ENCODE measurements around the gene USH1C. TPM values are rescaled to one million over a fixed set of nuclear protein-coding genes. Genes with fewer than 3 reads are reported as not detected.

USH1C gene
- total RNA-seq, 1 donor from 2014 or later: not detected

DNA sequence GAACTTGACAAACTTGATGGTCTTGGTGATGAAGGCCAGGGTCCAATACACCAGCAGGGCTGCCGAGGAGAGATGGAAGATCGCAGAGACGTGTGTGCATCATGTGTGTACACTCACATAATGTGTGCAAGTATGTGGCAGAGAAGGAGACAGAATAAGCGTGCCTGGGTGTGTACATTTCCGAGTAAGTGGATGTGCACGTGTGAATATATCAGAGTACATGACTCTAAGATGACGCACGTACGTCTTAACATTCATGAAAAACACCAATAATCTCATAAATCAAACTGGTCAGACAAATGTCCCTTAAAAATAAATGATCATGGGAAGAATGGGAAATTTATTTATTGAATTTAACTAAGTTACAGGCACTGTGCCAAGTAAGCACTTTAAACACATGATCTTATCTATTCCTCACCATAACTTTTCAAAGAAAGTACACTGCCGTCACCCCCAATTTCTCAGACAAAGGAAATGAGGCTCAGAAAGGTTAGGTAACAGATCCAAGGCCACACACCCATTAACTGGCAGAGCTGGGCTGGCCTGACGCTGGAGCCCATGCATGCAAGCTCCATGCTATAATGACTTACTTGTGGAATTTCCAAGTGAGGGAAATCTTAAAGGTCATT, 80.6 kb downstream of the USH1C start:
- Mint-ChIP-seq H3K27ac (no peak overlapping the region), H3K4me3 (no peak overlapping the region), H3K36me3 (ENCODE audit: low read depth) (no peaks in the 10 kb centered on the region), H3K27me3 (peaks cover 9% of the 10 kb centered on the region), H3K9me3 (no peaks in the 10 kb centered on the region), H3K4me1 (no peaks in the 10 kb centered on the region)
- intact Hi-C loops (cut with micrococcal nuclease): no loop called here
- no peak for DNase-seq

GRCh38 chr11:17462940-17463339, 81.3 kb downstream of the USH1C start:
- peaks cover 12% of the 10 kb centered on the region for H3K27me3 Mint-ChIP-seq
- H3K36me3 Mint-ChIP-seq (ENCODE audit: low read depth): no peaks in the 10 kb centered on the region
- H3K4me1 Mint-ChIP-seq: no peaks in the 10 kb centered on the region
- no peak for DNase-seq
- intact Hi-C loops (cut with micrococcal nuclease): no loop called here
- no peaks in the 10 kb centered on the region for H3K9me3 Mint-ChIP-seq
- no peak overlapping the region for H3K4me3 Mint-ChIP-seq
- H3K27ac Mint-ChIP-seq: no peak overlapping the region

- intact Hi-C loops (cut with micrococcal nuclease): no loop called here
- no peaks in the 10 kb centered on the region for H3K36me3 Mint-ChIP-seq (ENCODE audit: low read depth)
Observed at GRCh38 chr11:17460406-17460805, 83.8 kb downstream of the USH1C start.

GRCh38 chr11:17459236-17459896, 84.8 kb downstream of the USH1C start:
- Mint-ChIP-seq H3K9me3 (no peaks in the 10 kb centered on the region), H3K36me3 (ENCODE audit: low read depth) (no peaks in the 10 kb centered on the region), H3K4me3 (no peak overlapping the region), H3K27ac (no peak overlapping the region), H3K4me1 (no peaks in the 10 kb centered on the region), H3K27me3 (peaks cover 13% of the 10 kb centered on the region)
- intact Hi-C loops (cut with micrococcal nuclease): no loop called here
- DNase-seq: no peak

More at GRCh38 chr11:17460406-17460805, 83.8 kb downstream of the USH1C start:
- Mint-ChIP-seq H3K27ac (no peak overlapping the region), H3K9me3 (no peaks in the 10 kb centered on the region), H3K27me3 (peaks cover 13% of the 10 kb centered on the region), H3K4me3 (no peak overlapping the region), H3K4me1 (no peaks in the 10 kb centered on the region)
- DNase-seq: no peak

DNA sequence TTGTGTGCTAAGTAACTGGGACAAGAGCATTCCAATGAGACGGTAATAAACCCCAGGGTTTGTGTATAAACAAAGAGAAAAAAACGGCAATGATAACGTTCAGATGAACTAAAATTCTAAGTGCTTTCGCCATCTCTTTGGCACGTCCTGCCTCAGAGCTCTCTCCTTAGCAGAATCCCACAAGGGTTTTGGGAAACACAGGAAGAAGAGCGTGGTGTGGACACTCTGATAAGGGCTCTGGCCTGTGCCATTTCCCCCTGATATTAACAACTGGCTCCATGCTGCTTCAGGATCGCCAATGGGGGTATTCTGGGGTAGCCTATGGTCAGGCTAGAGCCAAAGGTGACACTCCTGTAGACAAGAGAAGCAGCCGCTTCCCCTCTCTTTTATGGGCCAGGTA, 85.9 kb downstream of the USH1C start:
- no peak overlapping the region for H3K4me3 Mint-ChIP-seq
- no peaks in the 10 kb centered on the region for H3K36me3 Mint-ChIP-seq (ENCODE audit: low read depth)
- no peak overlapping the region for H3K27ac Mint-ChIP-seq
- intact Hi-C loops (cut with micrococcal nuclease): no loop called here
- no peaks in the 10 kb centered on the region for H3K4me1 Mint-ChIP-seq
- no peaks in the 10 kb centered on the region for H3K9me3 Mint-ChIP-seq
- no peak for DNase-seq
- H3K27me3 Mint-ChIP-seq: peaks cover 13% of the 10 kb centered on the region

- intact Hi-C loops (cut with micrococcal nuclease): no loop called here
- DNase-seq: no peak
- no peaks in the 10 kb centered on the region for H3K36me3 Mint-ChIP-seq (ENCODE audit: low read depth)
- no peaks in the 10 kb centered on the region for H3K4me1 Mint-ChIP-seq
- no peak overlapping the region for H3K27ac Mint-ChIP-seq
- H3K9me3 Mint-ChIP-seq: no peaks in the 10 kb centered on the region
- peaks cover 13% of the 10 kb centered on the region for H3K27me3 Mint-ChIP-seq
- H3K4me3 Mint-ChIP-seq: no peak overlapping the region
Observed at GRCh38 chr11:17457396-17458173, 86.6 kb downstream of the USH1C start.

GRCh38 chr11:17452668-17453067, 91.5 kb downstream of the USH1C start:
- intact Hi-C loops (cut with micrococcal nuclease): no loop called here
- H3K36me3 Mint-ChIP-seq (ENCODE audit: low read depth): no peaks in the 10 kb centered on the region

GRCh38 chr11:17449158-17449557, 95.1 kb downstream of the USH1C start:
- Mint-ChIP-seq H3K4me3 (no peak overlapping the region), H3K9me3 (no peaks in the 10 kb centered on the region), H3K4me1 (no peaks in the 10 kb centered on the region), H3K27ac (no peak overlapping the region), H3K27me3 (peaks cover 12% of the 10 kb centered on the region), H3K36me3 (ENCODE audit: low read depth) (no peaks in the 10 kb centered on the region)
- no peak for DNase-seq
- intact Hi-C loops (cut with micrococcal nuclease): no loop called here

More at GRCh38 chr11:17452668-17453067, 91.5 kb downstream of the USH1C start:
- Mint-ChIP-seq H3K9me3 (no peaks in the 10 kb centered on the region), H3K4me1 (no peaks in the 10 kb centered on the region), H3K4me3 (no peak overlapping the region), H3K27ac (no peak overlapping the region), H3K27me3 (peaks cover 17% of the 10 kb centered on the region)
- no peak for DNase-seq

DNA sequence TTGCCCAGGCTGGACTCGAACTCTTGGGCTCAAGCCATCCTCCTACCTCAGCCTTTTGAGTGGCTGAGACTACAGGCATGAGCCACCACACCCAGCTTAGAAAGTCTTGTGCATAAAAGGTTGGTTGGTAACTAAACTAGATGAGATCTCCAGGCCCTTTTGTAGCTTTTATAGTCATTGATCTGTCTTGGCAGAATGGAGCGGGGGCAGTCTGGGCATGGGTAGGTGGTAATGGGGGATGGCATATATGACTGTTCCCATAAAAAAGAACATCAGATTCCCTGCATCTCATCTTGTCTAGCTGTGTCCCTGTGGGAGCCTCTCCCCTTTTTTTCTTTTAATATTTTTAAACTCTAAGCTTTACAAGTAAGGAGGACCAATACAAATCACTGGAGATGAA, 97.7 kb downstream of the USH1C start:
- no peaks in the 10 kb centered on the region for H3K36me3 Mint-ChIP-seq (ENCODE audit: low read depth)

DNA sequence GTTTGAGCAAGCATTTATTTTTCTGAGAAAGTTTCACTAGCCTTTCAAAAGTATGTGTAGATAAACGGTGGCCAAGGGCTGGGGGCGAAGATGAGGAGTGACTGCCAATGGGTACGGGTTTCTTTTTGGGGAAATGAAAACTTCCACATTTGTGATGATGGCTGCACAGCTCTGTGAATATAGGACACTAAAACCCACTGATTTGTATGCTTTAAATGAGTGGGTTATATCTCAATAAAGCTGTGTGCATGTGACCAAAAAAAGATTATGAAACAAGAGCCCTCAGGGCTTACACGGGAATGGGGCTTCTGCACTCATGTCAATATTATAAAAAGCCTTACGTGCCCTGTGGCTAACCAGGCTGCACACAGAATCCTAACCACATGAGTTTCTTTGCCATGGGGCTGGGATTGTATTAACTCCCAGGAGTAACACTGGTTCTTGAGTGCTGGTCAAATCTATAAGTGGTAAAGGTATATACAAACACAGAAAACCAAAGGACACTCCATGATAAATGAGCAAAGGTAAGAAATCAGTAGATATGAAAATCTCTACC, 98.9 kb downstream of the USH1C start:
- intact Hi-C loops (cut with micrococcal nuclease): no loop called here

More for the DNA sequence above, 97.7 kb downstream of the USH1C start:
- Mint-ChIP-seq H3K27ac (no peak overlapping the region), H3K27me3 (peaks cover 9% of the 10 kb centered on the region), H3K4me1 (no peaks in the 10 kb centered on the region), H3K9me3 (no peaks in the 10 kb centered on the region), H3K4me3 (no peak overlapping the region)
- no peak for DNase-seq
- intact Hi-C loops (cut with micrococcal nuclease): no loop called here

GRCh38 chr11:17443926-17444690, 100.1 kb downstream of the USH1C start:
- no peaks in the 10 kb centered on the region for H3K36me3 Mint-ChIP-seq (ENCODE audit: low read depth)
- no peaks in the 10 kb centered on the region for H3K9me3 Mint-ChIP-seq
- no peak overlapping the region for H3K27ac Mint-ChIP-seq
- peaks cover 10% of the 10 kb centered on the region for H3K27me3 Mint-ChIP-seq
- DNase-seq: no peak
- intact Hi-C loops (cut with micrococcal nuclease): no loop called here
- no peak overlapping the region for H3K4me3 Mint-ChIP-seq
- H3K4me1 Mint-ChIP-seq: peaks cover 7% of the 10 kb centered on the region

More for the DNA sequence above, 98.9 kb downstream of the USH1C start:
- DNase-seq: no peak
- H3K27ac Mint-ChIP-seq: no peak overlapping the region
- no peaks in the 10 kb centered on the region for H3K4me1 Mint-ChIP-seq
- no peaks in the 10 kb centered on the region for H3K9me3 Mint-ChIP-seq
- H3K4me3 Mint-ChIP-seq: no peak overlapping the region
- H3K36me3 Mint-ChIP-seq (ENCODE audit: low read depth): no peaks in the 10 kb centered on the region
- H3K27me3 Mint-ChIP-seq: peaks cover 8% of the 10 kb centered on the region

Measured in activated CD4-positive, alpha-beta T cell treated with anti-CD3 and anti-CD28 coated beads, Interleukin-2, amount 10 ng/mL, durations not matched to agents 24 days and 14 days (primary cell).